Activated T-cell treated with anti-CD3 and anti-CD28 coated beads, Interleukin-2, amount 50 U/mL, for 4 hours (primary cell): Measurements from ENCODE around the gene ADAMTS14. TPM values are rescaled to one million over a fixed set of nuclear protein-coding genes. Genes with fewer than 3 reads are reported as not detected.

Source experiments
- ATAC-seq, 2 donors: fragments of 200-7000 bp; cut with Tn5 transposase; one replicate each; pipeline ENCODE4 v1.10.0; 2021
- DNase-seq: peaks from one replicate; pipeline ENCODE4 v3.0.0-alpha.2; 2020
- H3K27me3 Mint-ChIP-seq: one replicate; pipeline ENCODE4 v1.8.0; 2021; ENCODE audit warnings: low read depth, mixed read lengths
- H3K36me3 Mint-ChIP-seq: one replicate; pipeline ENCODE4 v1.8.0; 2022; ENCODE audit warnings: mixed read lengths; ENCODE audit not compliant: insufficient read depth
- H3K4me1 Mint-ChIP-seq: one replicate; pipeline ENCODE4 v1.8.0; 2021; ENCODE audit warnings: low read depth, mixed read lengths
- H3K4me3 Mint-ChIP-seq: one replicate; pipeline ENCODE4 v1.8.0; 2021; ENCODE audit warnings: mild to moderate bottlenecking, moderate library complexity, mixed read lengths
- H3K9me3 Mint-ChIP-seq: one replicate; pipeline ENCODE4 v1.8.0; 2021; ENCODE audit warnings: mixed read lengths
- total RNA-seq, 3 donors: library from RNA; stranded (reverse); gene quantifications; one replicate each; pipeline ENCODE4 v1.2.1, GENCODE V29; 2021

The ADAMTS14 gene
- total RNA-seq, 3 donors from 2014 or later, result 0.08 to 0.15 (median 0.14) TPM

GRCh38 chr10:70782746-70783680 lies 110.7 kb downstream of the ADAMTS14 start:
- H3K9me3 Mint-ChIP-seq, result no peaks in the 10 kb centered on the region
- no peak overlapping the region for H3K4me3 Mint-ChIP-seq
- no peaks in the 10 kb centered on the region for H3K36me3 Mint-ChIP-seq
- DNase-seq (no peak), ATAC-seq (no peak)
- peaks cover 5% of the 10 kb centered on the region for H3K4me1 Mint-ChIP-seq
- peaks cover 2% of the 10 kb centered on the region for H3K27me3 Mint-ChIP-seq

DNA sequence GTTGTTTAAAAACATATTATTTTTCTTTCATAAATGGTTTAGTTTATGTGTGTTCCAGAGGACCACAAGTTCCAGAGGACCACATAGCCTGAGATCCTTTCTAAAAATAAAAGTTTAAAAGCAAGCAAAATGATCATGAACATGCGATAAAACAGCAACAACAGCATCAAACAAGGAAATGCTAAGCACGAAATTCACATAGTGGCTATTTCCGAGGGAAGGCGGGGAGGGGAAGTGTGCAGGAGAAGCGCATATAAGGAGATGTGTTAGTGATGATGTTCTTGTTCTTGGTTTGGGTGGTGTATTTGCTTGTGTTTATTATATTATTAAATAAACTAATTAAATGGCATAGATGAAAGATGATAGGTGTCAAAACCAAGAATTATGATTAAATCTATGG lies 111.7 kb downstream of the ADAMTS14 start:
- Mint-ChIP-seq H3K36me3 (no peaks in the 10 kb centered on the region), H3K4me1 (peaks cover 5% of the 10 kb centered on the region), H3K4me3 (no peak overlapping the region), H3K9me3 (no peaks in the 10 kb centered on the region), H3K27me3 (peaks cover 6% of the 10 kb centered on the region)
- DNase-seq (no peak), ATAC-seq (no peak)

GRCh38 chr10:70784471-70784870 lies 112.2 kb downstream of the ADAMTS14 start:
- Mint-ChIP-seq H3K27me3 (peaks cover 6% of the 10 kb centered on the region), H3K36me3 (no peaks in the 10 kb centered on the region), H3K4me1 (peaks cover 5% of the 10 kb centered on the region), H3K4me3 (no peak overlapping the region), H3K9me3 (no peaks in the 10 kb centered on the region)
- ATAC-seq (no peak), DNase-seq (no peak)

DNA sequence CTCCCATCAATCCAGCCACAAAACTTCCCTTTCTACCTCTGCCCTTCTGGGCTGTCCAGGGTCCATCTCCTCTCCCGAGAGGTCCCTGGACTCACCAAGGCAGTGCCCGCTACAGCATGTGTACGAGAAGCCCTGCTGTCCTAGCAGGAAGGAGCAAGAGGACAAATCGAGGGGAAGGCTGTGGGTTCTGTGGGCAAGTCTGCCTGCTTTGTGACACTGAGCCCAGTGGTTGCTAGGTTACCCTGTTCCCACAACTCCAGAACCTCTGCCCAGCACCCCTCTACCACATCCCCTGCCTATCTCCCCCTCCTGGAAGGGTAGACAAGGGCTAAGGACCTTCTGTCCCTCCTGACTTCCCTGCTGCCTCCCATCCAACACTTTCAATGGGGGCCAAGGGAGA lies 112.9 kb downstream of the ADAMTS14 start, which contains the start of gene TBATA:
Gene TBATA, minus strand, starts transcription at position 188 of the 400 bp plus-strand sequence. CDS start 1,998 bp downstream, outside the sequence.
- DNase-seq, result no peak
- Mint-ChIP-seq H3K36me3 (no peaks in the 10 kb centered on the region), H3K9me3 (no peaks in the 10 kb centered on the region), H3K4me3 (no peak within 1 kb of the TSS), H3K27me3 (peaks cover 6% of the 10 kb centered on the region), H3K4me1 (peaks cover 5% of the 10 kb centered on the region)
- no peak for ATAC-seq

GRCh38 chr10:70786799-70787415 lies 114.6 kb downstream of the ADAMTS14 start:
- Mint-ChIP-seq H3K9me3 (no peaks in the 10 kb centered on the region), H3K4me1 (peaks cover 10% of the 10 kb centered on the region), H3K4me3 (no peak overlapping the region), H3K36me3 (no peaks in the 10 kb centered on the region), H3K27me3 (peaks cover 6% of the 10 kb centered on the region)
- ATAC-seq (peak; percentile 40 to 70), DNase-seq (no peak)

DNA sequence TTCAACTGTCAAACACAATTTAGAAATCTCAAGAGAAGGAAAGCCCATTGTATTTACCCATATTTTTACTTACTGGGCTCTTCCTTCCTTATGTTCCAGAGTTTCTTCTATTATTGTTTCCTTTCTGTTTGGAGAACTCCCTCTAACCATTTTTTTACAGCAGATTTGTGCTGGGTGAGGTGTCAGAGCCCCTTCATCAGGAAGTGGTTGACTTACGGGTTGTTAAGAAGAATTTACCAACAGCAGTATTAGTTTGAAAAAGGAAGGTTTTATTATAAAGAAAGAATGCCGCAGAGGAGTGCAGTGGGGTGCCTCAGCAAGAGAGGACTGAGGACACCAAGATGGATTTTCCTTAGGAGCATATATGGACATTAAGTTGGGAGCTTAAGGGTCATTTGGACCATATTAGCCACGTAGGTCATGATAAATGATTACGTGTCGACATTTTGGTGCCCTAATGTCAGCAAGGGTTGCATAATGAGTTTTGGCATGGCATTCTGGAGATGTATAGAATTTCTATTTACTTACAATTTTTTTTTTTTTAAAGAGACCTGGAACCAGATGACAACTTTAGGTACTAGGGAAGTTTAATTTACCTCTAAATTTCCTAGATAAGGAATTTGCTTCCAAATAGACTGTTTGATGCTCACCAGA lies 119.2 kb downstream of the ADAMTS14 start:
- Mint-ChIP-seq H3K4me3 (no peak overlapping the region), H3K9me3 (peaks cover 2% of the 10 kb centered on the region), H3K36me3 (no peaks in the 10 kb centered on the region), H3K4me1 (peaks cover 10% of the 10 kb centered on the region), H3K27me3 (peaks cover 9% of the 10 kb centered on the region)
- DNase-seq (no peak), ATAC-seq (no peak)

- Mint-ChIP-seq H3K9me3 (peaks cover 6% of the 10 kb centered on the region), H3K27me3 (peaks cover 20% of the 10 kb centered on the region), H3K4me3 (no peak overlapping the region), H3K4me1 (peaks cover 2% of the 10 kb centered on the region), H3K36me3 (no peaks in the 10 kb centered on the region)
- ATAC-seq (no peak), DNase-seq (no peak)
Measured at GRCh38 chr10:70795613-70796012, 123.3 kb downstream of the ADAMTS14 start.

GRCh38 chr10:70797840-70798239 lies 125.5 kb downstream of the ADAMTS14 start:
- Mint-ChIP-seq H3K4me1 (no peaks in the 10 kb centered on the region), H3K27me3 (peaks cover 26% of the 10 kb centered on the region), H3K4me3 (no peak overlapping the region), H3K9me3 (peaks cover 6% of the 10 kb centered on the region), H3K36me3 (no peaks in the 10 kb centered on the region)
- ATAC-seq (no peak), DNase-seq (no peak)

DNA sequence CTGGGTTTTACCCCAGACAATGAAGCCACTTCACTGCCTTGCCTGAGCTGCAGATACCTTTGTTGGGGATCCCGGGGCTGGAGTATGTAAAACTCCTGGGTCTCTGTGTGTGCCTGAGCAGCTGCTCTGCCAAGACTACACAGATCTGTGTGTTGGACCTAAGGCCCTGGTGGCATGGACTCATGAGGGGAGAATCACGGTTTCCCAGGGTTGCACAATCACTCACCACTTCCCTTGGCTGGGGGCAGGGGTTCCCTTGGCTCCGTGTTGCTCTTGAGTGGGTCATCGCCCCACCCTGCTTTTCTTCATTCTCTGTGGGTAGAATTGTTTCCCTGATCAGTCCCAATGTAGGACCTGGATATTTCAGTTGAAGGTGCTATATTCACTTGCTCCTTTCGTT lies 126.8 kb downstream of the ADAMTS14 start:
- no peak overlapping the region for H3K4me3 Mint-ChIP-seq
- H3K27me3 Mint-ChIP-seq, result peaks cover 28% of the 10 kb centered on the region
- no peak for ATAC-seq
- no peak for DNase-seq
- peaks cover 6% of the 10 kb centered on the region for H3K9me3 Mint-ChIP-seq
- H3K4me1 Mint-ChIP-seq, result no peaks in the 10 kb centered on the region
- no peaks in the 10 kb centered on the region for H3K36me3 Mint-ChIP-seq

DNA sequence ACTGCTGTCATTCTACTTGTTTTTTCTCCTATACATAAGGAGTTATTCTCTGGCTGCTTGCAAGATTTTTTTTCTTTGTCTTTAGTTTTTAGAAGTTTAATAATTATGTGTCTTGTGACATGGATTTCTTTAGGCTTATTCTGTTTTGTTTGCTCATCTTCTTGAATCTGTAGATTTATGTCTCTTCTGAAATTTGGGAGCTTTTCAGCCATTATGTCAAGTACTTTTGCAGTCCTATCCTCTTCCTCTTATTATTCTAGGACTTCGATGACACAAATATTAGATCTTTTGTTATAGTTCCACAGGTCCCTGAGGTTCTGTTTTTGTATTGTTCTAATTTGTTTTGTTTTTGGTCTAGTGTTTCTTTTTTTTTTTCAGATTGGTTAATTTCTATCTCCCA lies 129.5 kb downstream of the ADAMTS14 start:
- H3K4me3 Mint-ChIP-seq, result no peak overlapping the region
- ATAC-seq, result no peak

DNA sequence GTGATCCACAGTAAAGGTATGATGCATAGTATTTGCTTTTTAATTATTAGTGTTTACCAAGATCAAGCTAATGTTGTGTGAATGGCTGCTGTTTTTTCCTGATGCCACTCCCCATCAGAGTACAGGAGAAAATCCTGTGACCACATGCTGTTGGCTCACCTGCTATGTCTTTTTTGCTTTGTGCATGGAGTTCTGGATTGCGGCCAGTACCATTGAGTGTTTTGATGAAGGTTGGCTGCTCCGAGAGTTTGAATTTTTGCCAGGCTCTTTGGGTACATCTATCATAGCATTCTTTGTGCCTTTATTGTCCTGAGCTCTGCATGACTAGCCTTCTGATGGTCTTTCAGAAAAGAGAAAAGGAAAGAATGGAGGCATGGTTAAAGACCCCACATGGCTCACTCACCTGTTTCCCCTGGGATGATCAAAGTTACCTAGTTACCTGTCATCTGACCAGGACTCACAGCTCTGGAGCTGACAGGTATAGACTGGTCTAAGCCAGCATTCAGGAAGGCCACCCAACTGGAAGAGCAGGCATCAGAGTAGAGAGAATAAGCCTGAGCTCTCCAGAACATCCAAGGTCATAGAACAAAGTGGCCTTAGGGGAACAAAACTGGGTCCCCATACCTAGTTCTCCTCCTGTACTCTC lies 131.6 kb downstream of the ADAMTS14 start:
- Mint-ChIP-seq H3K36me3 (no peaks in the 10 kb centered on the region), H3K9me3 (no peaks in the 10 kb centered on the region), H3K4me1 (no peaks in the 10 kb centered on the region), H3K4me3 (no peak overlapping the region), H3K27me3 (peaks cover 25% of the 10 kb centered on the region)
- DNase-seq (no peak), ATAC-seq (no peak)

More for the DNA sequence above, 129.5 kb downstream of the ADAMTS14 start:
- no peak for DNase-seq
- Mint-ChIP-seq H3K36me3 (no peaks in the 10 kb centered on the region), H3K9me3 (peaks cover under 1% of the 10 kb centered on the region), H3K27me3 (peaks cover 31% of the 10 kb centered on the region), H3K4me1 (no peaks in the 10 kb centered on the region)

GRCh38 chr10:70804421-70804808 lies 132.1 kb downstream of the ADAMTS14 start:
- no peaks in the 10 kb centered on the region for H3K36me3 Mint-ChIP-seq

GRCh38 chr10:70805619-70806215 lies 133.4 kb downstream of the ADAMTS14 start:
- peaks cover 18% of the 10 kb centered on the region for H3K27me3 Mint-ChIP-seq
- H3K4me1 Mint-ChIP-seq, result no peaks in the 10 kb centered on the region
- no peaks in the 10 kb centered on the region for H3K36me3 Mint-ChIP-seq
- no peak for ATAC-seq
- no peak overlapping the region for H3K4me3 Mint-ChIP-seq
- H3K9me3 Mint-ChIP-seq, result no peaks in the 10 kb centered on the region
- DNase-seq, result no peak

More at GRCh38 chr10:70804421-70804808, 132.1 kb downstream of the ADAMTS14 start:
- Mint-ChIP-seq H3K4me1 (no peaks in the 10 kb centered on the region), H3K9me3 (no peaks in the 10 kb centered on the region), H3K27me3 (peaks cover 21% of the 10 kb centered on the region), H3K4me3 (no peak overlapping the region)
- ATAC-seq (no peak), DNase-seq (no peak)

DNA sequence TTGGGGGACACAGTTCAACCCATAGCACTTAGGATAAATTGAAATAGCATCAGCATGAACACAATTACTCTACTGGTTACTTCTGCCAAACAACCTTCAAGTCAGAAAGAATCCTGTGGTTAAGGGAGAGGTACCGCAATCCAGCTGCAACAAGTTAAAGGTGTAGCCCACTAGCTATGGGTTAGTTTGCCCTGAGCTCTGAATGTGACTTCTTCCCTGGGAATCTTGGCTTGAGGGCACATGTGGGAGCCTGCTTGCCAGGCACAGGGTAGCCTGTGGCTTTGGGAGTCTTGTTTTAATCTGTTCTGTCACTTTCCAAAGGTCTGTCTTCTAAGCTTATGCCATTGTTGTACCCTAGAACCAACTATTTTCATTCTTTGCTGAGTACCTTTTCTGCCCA lies 134.5 kb downstream of the ADAMTS14 start:
- no peaks in the 10 kb centered on the region for H3K9me3 Mint-ChIP-seq
- H3K27me3 Mint-ChIP-seq, result peaks cover 13% of the 10 kb centered on the region
- H3K4me3 Mint-ChIP-seq, result no peak overlapping the region
- ATAC-seq (no peak), DNase-seq (no peak)
- H3K4me1 Mint-ChIP-seq, result no peaks in the 10 kb centered on the region
- H3K36me3 Mint-ChIP-seq, result no peaks in the 10 kb centered on the region
